NCI-H146 (cell line): ENCODE results near the gene CCDC93.

Source experiments
- DNase-seq: peaks from one replicate; lab custom pipeline; 2025; lab: John Stamatoyannopoulos, UW

The CCDC93 gene

GRCh38 chr2:117917223-117917917 lies 96.5 kb downstream of the CCDC93 start:
- no peak for DNase-seq

- DNase-seq: no peak
These were observed 110.9 kb downstream of the CCDC93 start for GRCh38 chr2:117902933-117903332.

GRCh38 chr2:117888897-117889296 lies 125.0 kb downstream of the CCDC93 start:
- DNase-seq: no peak

- DNase-seq: no peak
These were observed 128.6 kb downstream of the CCDC93 start for GRCh38 chr2:117885308-117885707.

- no peak for DNase-seq
These were observed 134.9 kb downstream of the CCDC93 start for GRCh38 chr2:117879003-117879402.

GRCh38 chr2:117875786-117876185 lies 138.1 kb downstream of the CCDC93 start:
- DNase-seq: no peak
